Hematopoietic multipotent progenitor cell treated with erythropoietin and hydrocortisone succinate and interleukin-3 and kit ligand, for 6 days (in vitro differentiated cells): Measurements from ENCODE around the gene PRDM4.
"Not testable (repeated sequence)": the region's sequence is repeated elsewhere in the genome, so short reads cannot be mapped to it uniquely, and the experiment has no call there.

ENCODE experiments used
- DNase-seq: peaks from one replicate; pipeline ENCODE4 v3.0.0-alpha.2; 2015

Gene PRDM4

GRCh38 chr12:107774349-107775029 lies 13.6 kb upstream of the PRDM4 start, which contains the start of gene ASCL4:
Gene ASCL4, plus strand, starts transcription at chr12:107774704. Its CDS starts 515 bp downstream, at chr12:107775219.
- DNase-seq: no peak

- DNase-seq: no peak
Observed at GRCh38 chr12:107767466-107767865, 6.5 kb upstream of the PRDM4 start.

- DNase-seq: no peak
Observed at GRCh38 chr12:107765316-107765715, 4.4 kb upstream of the PRDM4 start.

GRCh38 chr12:107764626-107765025 lies 3.7 kb upstream of the PRDM4 start:
- no peak for DNase-seq

GRCh38 chr12:107762874-107763273 lies 1.9 kb upstream of the PRDM4 start:
- DNase-seq: no peak

- peak; percentile 32 for DNase-seq
Observed at GRCh38 chr12:107761502-107761904, 566 bp upstream of the PRDM4 start.

GRCh38 chr12:107760207-107760808 lies 629 bp downstream of the PRDM4 start:
- peak; percentile 59 for DNase-seq

GRCh38 chr12:107759410-107759809 lies 1.5 kb downstream of the PRDM4 start:
- DNase-seq: peak; percentile 60

GRCh38 chr12:107749083-107749482 lies 11.9 kb downstream of the PRDM4 start:
- no peak for DNase-seq

GRCh38 chr12:107748472-107748871 lies 12.5 kb downstream of the PRDM4 start:
- DNase-seq: no peak

- peak; percentile 63 for DNase-seq
Observed at GRCh38 chr12:107736914-107737313, 24.0 kb downstream of the PRDM4 start.

GRCh38 chr12:107735763-107736162 lies 25.2 kb downstream of the PRDM4 start:
- no peak for DNase-seq

- no peak for DNase-seq
Observed at GRCh38 chr12:107734139-107734538, 26.8 kb downstream of the PRDM4 start.

GRCh38 chr12:107732365-107732764 lies 28.6 kb downstream of the PRDM4 start:
- peak; percentile 10 for DNase-seq

- no peak for DNase-seq
Observed at GRCh38 chr12:107731366-107731765, 29.6 kb downstream of the PRDM4 start.

- DNase-seq: no peak
Observed at GRCh38 chr12:107730618-107731341, 30.2 kb downstream of the PRDM4 start.

- DNase-seq: not testable (repeated sequence)
Observed at GRCh38 chr12:107727742-107728141, 33.2 kb downstream of the PRDM4 start.

GRCh38 chr12:107727327-107727726 lies 33.6 kb downstream of the PRDM4 start:
- not testable (repeated sequence) for DNase-seq

- no peak for DNase-seq
Observed at GRCh38 chr12:107718606-107719005, 42.3 kb downstream of the PRDM4 start.

GRCh38 chr12:107715780-107716179 lies 45.2 kb downstream of the PRDM4 start:
- DNase-seq: no peak

GRCh38 chr12:107705522-107705921 lies 55.4 kb downstream of the PRDM4 start:
- DNase-seq: not testable (repeated sequence)

GRCh38 chr12:107704041-107704440 lies 56.9 kb downstream of the PRDM4 start:
- DNase-seq: no peak

GRCh38 chr12:107702106-107702505 lies 58.8 kb downstream of the PRDM4 start:
- DNase-seq: no peak

- DNase-seq: peak; percentile 68
Observed at GRCh38 chr12:107695772-107696171, 65.2 kb downstream of the PRDM4 start.
